Endodermal cell (in vitro differentiated cells): ENCODE measurements around the gene PLAC8. TPM values are rescaled to one million over a fixed set of nuclear protein-coding genes. Genes with fewer than 3 reads are reported as not detected.

Source experiments
- DNase-seq: peaks from one replicate; pipeline ENCODE4 v3.0.0-alpha.2; 2017
- H3K27ac ChIP-seq: 2 replicates; pipeline ENCODE4 v1.5.1; 2013; ENCODE audit warnings: mild to moderate bottlenecking, low read depth, low read length, moderate library complexity
- H3K27me3 ChIP-seq: 2 replicates; pipeline ENCODE4 v1.6.1; 2013; ENCODE audit warnings: mild to moderate bottlenecking, low read length, moderate library complexity; ENCODE audit not compliant: insufficient read depth, control insufficient read depth, poor library complexity, severe bottlenecking
- H3K36me3 ChIP-seq: 2 replicates; pipeline ENCODE4 v1.7.0; 2013; ENCODE audit warnings: mild to moderate bottlenecking, low read length, moderate library complexity; ENCODE audit not compliant: control insufficient read depth, insufficient read depth
- H3K4me1 ChIP-seq: one replicate; pipeline ENCODE4 v1.7.0; 2013; ENCODE audit warnings: low read length; ENCODE audit not compliant: control insufficient read depth, insufficient read depth
- H3K4me3 ChIP-seq: 2 replicates; pipeline ENCODE4 v1.5.1; 2013; ENCODE audit warnings: mild to moderate bottlenecking, low read length, moderate library complexity
- H3K9ac ChIP-seq: 2 replicates; pipeline ENCODE4 v1.6.1; 2013; ENCODE audit warnings: mild to moderate bottlenecking, low read length, moderate library complexity; ENCODE audit not compliant: poor library complexity, severe bottlenecking; ENCODE audit errors: extremely low read depth
- H3K9me3 ChIP-seq: 2 replicates; pipeline ENCODE4 v1.6.1; 2013; ENCODE audit warnings: mild to moderate bottlenecking, low read length, moderate library complexity; ENCODE audit not compliant: control insufficient read depth
- H3K27ac Mint-ChIP-seq: 2 replicates; pipeline ENCODE4 v1.8.0; 2020; ENCODE audit warnings: mixed read lengths
- H3K27me3 Mint-ChIP-seq: 2 replicates; pipeline ENCODE4 v1.8.0; 2021; ENCODE audit warnings: mild to moderate bottlenecking, mixed read lengths; ENCODE audit not compliant: insufficient read depth
- H3K36me3 Mint-ChIP-seq: 2 replicates; pipeline ENCODE4 v1.8.0; 2020; ENCODE audit warnings: low read depth, mixed read lengths
- H3K4me1 Mint-ChIP-seq: 2 replicates; pipeline ENCODE4 v1.8.0; 2020; ENCODE audit warnings: mixed read lengths
- H3K4me3 Mint-ChIP-seq: 2 replicates; pipeline ENCODE4 v1.8.0; 2020; ENCODE audit warnings: mild to moderate bottlenecking, moderate library complexity, mixed read lengths
- H3K9me3 Mint-ChIP-seq: 2 replicates; pipeline ENCODE4 v1.8.0; 2020; ENCODE audit warnings: mild to moderate bottlenecking, mixed read lengths
- whole genome bisulfite sequencing, 2 experiments: methylation state at CpG; one replicate each; pipeline versions ENCODE4 v1.1.5 to v1.1.7; 2013; ENCODE audit warnings: missing lambda C conversion rate in 2 of 2, mixed read lengths in 1 of 2; ENCODE audit not compliant: insufficient coverage in 1 of 2, insufficient read length in 1 of 2; 5-methylcytosine and 5-hydroxymethylcytosine counted together
- total RNA-seq, 2 donors: library from RNA; stranded (reverse); fragmentation: NEBNext Ultra II Directional in 1 of 2; extraction: Animal tissue kit (Norgen Biotek cat#: 25700) in 1 of 2; gene quantifications; 2 replicates in 1 of 2; 3 replicates in 1 of 2; pipeline ENCODE4 v1.2.1, GENCODE V29; 2021
- TF ChIP-seq, protein P1 (sequence below): fragments of 200-600 bp; sonication (generic); conservative IDR thresholded peaks from 2 replicates; pipeline ENCODE4 v1.5.0; 2021; ENCODE audit warnings: antibody characterized with exemption, mild to moderate bottlenecking

PLAC8 gene
- total RNA-seq, 2 donors from 2014 or later: 1.8 to 2.6 TPM

DNA sequence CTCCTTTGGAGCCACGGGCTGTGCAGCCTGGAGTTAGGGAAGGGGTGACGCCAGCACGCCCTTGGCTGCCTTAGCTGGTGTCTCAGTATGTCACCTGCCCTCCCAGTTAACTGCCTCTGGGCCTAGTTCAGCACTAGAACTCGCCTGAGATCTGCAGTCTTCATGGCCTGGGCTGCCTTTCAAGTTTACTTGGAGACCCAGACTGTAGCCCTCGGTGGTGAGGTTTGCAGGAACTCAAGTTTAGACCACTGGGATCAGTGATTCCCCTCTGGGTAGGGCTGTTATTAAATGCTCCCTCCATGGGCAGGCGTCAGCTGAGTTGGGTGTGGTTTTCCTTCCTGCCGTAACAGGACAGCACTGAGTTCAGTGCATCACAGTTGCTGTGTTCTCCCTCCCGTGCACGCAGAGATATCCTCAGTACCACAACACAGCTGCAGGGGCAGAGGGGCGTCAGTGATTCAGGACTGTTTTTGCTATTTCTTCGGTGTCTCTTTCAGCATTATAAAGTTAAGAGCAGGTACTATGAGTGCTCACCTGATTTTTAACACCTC lies 30.5 kb downstream of the PLAC8 start:
- DNase-seq: peak; percentile 47
- Mint-ChIP-seq H3K36me3 (no peaks in the 10 kb centered on the region), H3K9me3 (no peaks in the 10 kb centered on the region), H3K4me3 (no peak overlapping the region), H3K4me1 (no peaks in the 10 kb centered on the region), H3K27me3 (no peaks in the 10 kb centered on the region), H3K27ac (no peak overlapping the region)
- no peaks in the 10 kb centered on the region for H3K4me1 ChIP-seq
- H3K36me3 ChIP-seq: no peaks in the 10 kb centered on the region
- H3K27me3 ChIP-seq: no peaks in the 10 kb centered on the region
- H3K9me3 ChIP-seq: no peaks in the 10 kb centered on the region
- TF ChIP-seq, protein P1, sequence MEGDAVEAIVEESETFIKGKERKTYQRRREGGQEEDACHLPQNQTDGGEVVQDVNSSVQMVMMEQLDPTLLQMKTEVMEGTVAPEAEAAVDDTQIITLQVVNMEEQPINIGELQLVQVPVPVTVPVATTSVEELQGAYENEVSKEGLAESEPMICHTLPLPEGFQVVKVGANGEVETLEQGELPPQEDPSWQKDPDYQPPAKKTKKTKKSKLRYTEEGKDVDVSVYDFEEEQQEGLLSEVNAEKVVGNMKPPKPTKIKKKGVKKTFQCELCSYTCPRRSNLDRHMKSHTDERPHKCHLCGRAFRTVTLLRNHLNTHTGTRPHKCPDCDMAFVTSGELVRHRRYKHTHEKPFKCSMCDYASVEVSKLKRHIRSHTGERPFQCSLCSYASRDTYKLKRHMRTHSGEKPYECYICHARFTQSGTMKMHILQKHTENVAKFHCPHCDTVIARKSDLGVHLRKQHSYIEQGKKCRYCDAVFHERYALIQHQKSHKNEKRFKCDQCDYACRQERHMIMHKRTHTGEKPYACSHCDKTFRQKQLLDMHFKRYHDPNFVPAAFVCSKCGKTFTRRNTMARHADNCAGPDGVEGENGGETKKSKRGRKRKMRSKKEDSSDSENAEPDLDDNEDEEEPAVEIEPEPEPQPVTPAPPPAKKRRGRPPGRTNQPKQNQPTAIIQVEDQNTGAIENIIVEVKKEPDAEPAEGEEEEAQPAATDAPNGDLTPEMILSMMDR: peak; percentile 24
- WGBS, 2 experiments: 86 to 93% methylated on average over 3 to 10 of the region's 11 CpGs
- no peak overlapping the region for H3K27ac ChIP-seq
- H3K9ac ChIP-seq: no peak overlapping the region
- no peak overlapping the region for H3K4me3 ChIP-seq

DNA sequence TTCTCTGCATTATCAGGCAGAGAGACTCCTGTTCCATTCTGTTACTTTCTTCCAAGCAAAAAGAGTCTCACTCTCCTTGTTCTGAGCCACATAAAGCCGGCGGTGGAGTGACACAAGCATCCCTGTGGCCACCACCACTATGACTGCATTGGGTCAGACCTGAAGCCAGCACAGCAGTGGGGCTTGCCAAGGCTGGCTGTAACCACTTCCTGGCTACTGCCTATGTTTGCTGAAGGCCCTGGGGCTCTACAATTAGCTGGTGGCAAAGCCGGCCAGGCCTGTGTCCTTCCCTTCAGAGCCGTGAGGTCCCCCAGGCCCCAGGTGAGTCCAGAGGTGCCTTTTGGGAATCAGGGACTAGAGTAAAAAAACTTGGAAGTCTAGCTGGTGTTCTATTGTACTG lies 31.8 kb downstream of the PLAC8 start:
- Histone ChIP-seq H3K9me3 (no peaks in the 10 kb centered on the region), H3K27ac (no peak overlapping the region), H3K4me3 (no peak overlapping the region), H3K27me3 (no peaks in the 10 kb centered on the region), H3K4me1 (no peaks in the 10 kb centered on the region), H3K36me3 (no peaks in the 10 kb centered on the region), H3K9ac (no peak overlapping the region)
- no peak for DNase-seq
- H3K4me1 Mint-ChIP-seq: no peaks in the 10 kb centered on the region
- no peaks in the 10 kb centered on the region for H3K27me3 Mint-ChIP-seq
- no peaks in the 10 kb centered on the region for H3K9me3 Mint-ChIP-seq
- no peak overlapping the region for H3K4me3 Mint-ChIP-seq
- H3K36me3 Mint-ChIP-seq: peaks cover 3% of the 10 kb centered on the region
- TF ChIP-seq, protein P1: no peak
- no peak overlapping the region for H3K27ac Mint-ChIP-seq
- WGBS, 2 experiments: 89% methylated on average over 4 of the region's 4 CpGs; no CpG with 5 or more reads in 1 of the 2 experiments

DNA sequence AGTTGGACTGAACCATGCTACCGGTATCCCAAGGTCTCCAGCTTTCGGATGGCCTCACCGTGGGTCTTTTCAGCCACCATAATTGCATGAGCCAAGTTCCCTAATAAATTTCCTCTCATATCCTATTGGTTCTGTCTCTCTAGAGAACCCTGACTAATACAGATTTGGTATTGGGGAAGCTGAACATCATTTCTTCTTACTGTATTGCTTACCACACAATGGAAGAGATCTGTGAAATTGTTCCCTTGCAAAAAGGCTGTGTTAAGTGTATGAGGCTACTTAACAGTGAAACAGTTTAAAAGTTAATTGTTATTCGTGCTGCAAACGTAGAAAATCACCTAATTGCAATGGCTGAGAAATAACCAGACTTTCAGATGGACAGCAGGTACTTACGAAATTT lies 34.0 kb downstream of the PLAC8 start:
- WGBS, 2 experiments: 90 to 91% methylated on average over 2 to 6 of the region's 6 CpGs
- TF ChIP-seq, protein P1: no peak
- peaks cover 6% of the 10 kb centered on the region for H3K36me3 ChIP-seq

More for the DNA sequence above, 34.0 kb downstream of the PLAC8 start:
- Mint-ChIP-seq H3K27me3 (no peaks in the 10 kb centered on the region), H3K4me3 (no peak overlapping the region), H3K9me3 (peaks cover 3% of the 10 kb centered on the region), H3K27ac (no peak overlapping the region), H3K4me1 (no peaks in the 10 kb centered on the region), H3K36me3 (peaks cover 18% of the 10 kb centered on the region)
- no peak overlapping the region for H3K27ac ChIP-seq
- no peaks in the 10 kb centered on the region for H3K4me1 ChIP-seq
- H3K9me3 ChIP-seq: no peaks in the 10 kb centered on the region
- no peak overlapping the region for H3K9ac ChIP-seq
- DNase-seq: no peak
- no peak overlapping the region for H3K4me3 ChIP-seq
- H3K27me3 ChIP-seq: no peaks in the 10 kb centered on the region
